Stimulated activated CD4-positive, alpha-beta T cell treated with anti-CD3 and anti-CD28 coated beads, Interleukin-2, amount 100 ng/mL, for 48 hours (primary cell): ENCODE results near the gene TLX3.
"Not testable (repeated sequence)": the region's sequence is repeated elsewhere in the genome, so short reads cannot be mapped to it uniquely, and the experiment has no call there.

Experiments
- DNase-seq, 2 donors: peaks; one replicate each; pipeline ENCODE4 v3.0.0-alpha.2; 2020

TLX3 gene

GRCh38 chr5:171308453-171309275 is at the start of gene TLX3:
TSS of gene TLX3 (plus strand) at chr5:171309248. CDS start at chr5:171309366, 118 bp downstream.
- no peak for DNase-seq

- no peak for DNase-seq
These were observed 47.7 kb upstream of the TLX3 start for GRCh38 chr5:171261361-171261760.

GRCh38 chr5:171261904-171262303 is 47.1 kb upstream of the TLX3 start:
- DNase-seq = no peak

- no peak for DNase-seq
These were observed 45.9 kb upstream of the TLX3 start for GRCh38 chr5:171263181-171263580.

- DNase-seq = no peak
These were observed 44.2 kb upstream of the TLX3 start for GRCh38 chr5:171264843-171265242.

GRCh38 chr5:171268700-171269620 is 40.1 kb upstream of the TLX3 start:
- no peak for DNase-seq

GRCh38 chr5:171269717-171270116 is 39.3 kb upstream of the TLX3 start:
- DNase-seq = no peak

- DNase-seq = no peak
These were observed 38.9 kb upstream of the TLX3 start for GRCh38 chr5:171270136-171270535.

GRCh38 chr5:171271798-171272197 is 37.2 kb upstream of the TLX3 start:
- no peak for DNase-seq

GRCh38 chr5:171272996-171273970 is 35.8 kb upstream of the TLX3 start:
- no peak for DNase-seq

GRCh38 chr5:171275841-171276544 is 33.1 kb upstream of the TLX3 start:
- DNase-seq = no peak

- DNase-seq = no peak
These were observed 25.3 kb upstream of the TLX3 start for GRCh38 chr5:171283753-171284152.

- no peak for DNase-seq
These were observed 23.6 kb upstream of the TLX3 start for GRCh38 chr5:171285465-171285864.

- no peak for DNase-seq
These were observed 21.0 kb upstream of the TLX3 start for GRCh38 chr5:171288066-171288465.

- DNase-seq = no peak
These were observed 17.7 kb upstream of the TLX3 start for GRCh38 chr5:171291371-171291770.

- DNase-seq = no peak
These were observed 13.7 kb upstream of the TLX3 start for GRCh38 chr5:171295299-171295698.

- no peak for DNase-seq
These were observed 13.2 kb upstream of the TLX3 start for GRCh38 chr5:171295801-171296200.

GRCh38 chr5:171297941-171298340 is 11.1 kb upstream of the TLX3 start:
- DNase-seq = not testable (repeated sequence)

GRCh38 chr5:171299228-171299627 is 9.8 kb upstream of the TLX3 start:
- no peak for DNase-seq

- no peak for DNase-seq
These were observed 9.2 kb upstream of the TLX3 start for GRCh38 chr5:171299851-171300250.

- DNase-seq = no peak
These were observed 8.7 kb upstream of the TLX3 start for GRCh38 chr5:171300358-171300757.

- no peak for DNase-seq
These were observed 2.9 kb upstream of the TLX3 start for GRCh38 chr5:171306166-171306565.
